Astrocyte (in vitro differentiated cells and primary cell): ENCODE results near the gene SPSB3.

Experiments
- CTCF ChIP-seq: IDR thresholded peaks from 2 replicates; pipeline ENCODE4 v1.5.1; 2011; ENCODE audit warnings: low read depth, mild to moderate bottlenecking, inconsistent platforms, low read length, moderate library complexity; ENCODE audit not compliant: insufficient read depth
- EZH2 ChIP-seq: IDR thresholded peaks from 2 replicates; pipeline ENCODE4 v1.6.1; 2012; ENCODE audit warnings: mild to moderate bottlenecking, low read length, inconsistent platforms; ENCODE audit not compliant: insufficient read depth

GRCh38 chr16:1825381-1825863 lies 43.1 kb upstream of the SPSB3 start:
- TF ChIP-seq CTCF (no peak), EZH2 (no peak)
